GM10847 (cell line): ENCODE measurements around the gene BAG3.

Experiments used
- POLR2A ChIP-seq: IDR thresholded peaks from 2 replicates; pipeline ENCODE4 v1.6.1; 2011; ENCODE audit not compliant: insufficient read length; ENCODE audit errors: extremely low read depth

Gene BAG3

GRCh38 chr10:119650692-119651513 lies at the start of gene BAG3:
Gene BAG3 (plus strand): TSS chr10:119651380. CDS start chr10:119651676, 296 bp downstream.
- peak; percentile 25 for TF ChIP-seq POLR2A

- TF ChIP-seq POLR2A, result no peak
Observed at GRCh38 chr10:119602241-119603095, 48.7 kb upstream of the BAG3 start.

- no peak for TF ChIP-seq POLR2A
Observed at GRCh38 chr10:119604468-119604867, 46.7 kb upstream of the BAG3 start.

- no peak for TF ChIP-seq POLR2A
Observed at GRCh38 chr10:119608316-119609155, 42.6 kb upstream of the BAG3 start.

GRCh38 chr10:119609516-119609915 lies 41.7 kb upstream of the BAG3 start:
- no peak for TF ChIP-seq POLR2A

- no peak for TF ChIP-seq POLR2A
Observed at GRCh38 chr10:119611433-119611832, 39.7 kb upstream of the BAG3 start.

- no peak for TF ChIP-seq POLR2A
Observed at GRCh38 chr10:119613741-119614140, 37.4 kb upstream of the BAG3 start.

GRCh38 chr10:119614686-119615085 lies 36.5 kb upstream of the BAG3 start:
- TF ChIP-seq POLR2A, result no peak

GRCh38 chr10:119616882-119617570 lies 34.2 kb upstream of the BAG3 start:
- TF ChIP-seq POLR2A, result no peak

GRCh38 chr10:119619215-119619614 lies 32.0 kb upstream of the BAG3 start:
- TF ChIP-seq POLR2A, result no peak

GRCh38 chr10:119620241-119621077 lies 30.7 kb upstream of the BAG3 start:
- no peak for TF ChIP-seq POLR2A

GRCh38 chr10:119621078-119621384 lies 30.1 kb upstream of the BAG3 start:
- TF ChIP-seq POLR2A, result no peak

- TF ChIP-seq POLR2A, result no peak
Observed at GRCh38 chr10:119625570-119626280, 25.5 kb upstream of the BAG3 start.

GRCh38 chr10:119630300-119630699 lies 20.9 kb upstream of the BAG3 start:
- no peak for TF ChIP-seq POLR2A
